Cerebellar cortex (tissue), 1 donor: Measurements from ENCODE around the gene RIOK2.

Experiments used
- DNase-seq: peaks from one replicate; pipeline ENCODE4 v3.0.0-alpha.2; 2015; ENCODE audit warnings: low spot score

The RIOK2 gene

GRCh38 chr5:97167435-97167834 is 15.6 kb downstream of the RIOK2 start:
- no peak for DNase-seq

GRCh38 chr5:97165726-97166125 is 17.3 kb downstream of the RIOK2 start:
- no peak for DNase-seq

- DNase-seq: no peak
Measured at GRCh38 chr5:97164846-97165245, 18.2 kb downstream of the RIOK2 start.

- DNase-seq: no peak
Measured at GRCh38 chr5:97163790-97164285, 19.2 kb downstream of the RIOK2 start.

GRCh38 chr5:97163360-97163764 is 19.7 kb downstream of the RIOK2 start:
- DNase-seq: peak; percentile 48

GRCh38 chr5:97162045-97162444 is 21.0 kb downstream of the RIOK2 start:
- DNase-seq: peak; percentile 91

- DNase-seq: no peak
Measured at GRCh38 chr5:97157689-97158088, 25.4 kb downstream of the RIOK2 start.

GRCh38 chr5:97151370-97151769 is 31.7 kb downstream of the RIOK2 start:
- DNase-seq: no peak

- no peak for DNase-seq
Measured at GRCh38 chr5:97150401-97150800, 32.6 kb downstream of the RIOK2 start.

- DNase-seq: no peak
Measured at GRCh38 chr5:97149709-97150108, 33.3 kb downstream of the RIOK2 start.

- no peak for DNase-seq
Measured at GRCh38 chr5:97148288-97148687, 34.8 kb downstream of the RIOK2 start.

- DNase-seq: no peak
Measured at GRCh38 chr5:97143704-97144103, 39.3 kb downstream of the RIOK2 start.

- peak; percentile 53 for DNase-seq
Measured at GRCh38 chr5:97142521-97143254, 40.4 kb downstream of the RIOK2 start, which contains the start of gene LIX1. Gene LIX1 (minus strand): TSS chr5:97142611. CDS start chr5:97142576, 35 bp downstream.

GRCh38 chr5:97141539-97141938 is 41.5 kb downstream of the RIOK2 start:
- DNase-seq: no peak

- no peak for DNase-seq
Measured at GRCh38 chr5:97141031-97141430, 42.0 kb downstream of the RIOK2 start.

GRCh38 chr5:97140250-97140649 is 42.8 kb downstream of the RIOK2 start:
- DNase-seq: peak; percentile 21

- DNase-seq: no peak
Measured at GRCh38 chr5:97136475-97136874, 46.6 kb downstream of the RIOK2 start.

GRCh38 chr5:97135868-97136267 is 47.2 kb downstream of the RIOK2 start:
- DNase-seq: no peak

- DNase-seq: no peak
Measured at GRCh38 chr5:97134634-97135033, 48.4 kb downstream of the RIOK2 start.

GRCh38 chr5:97133101-97133500 is 49.9 kb downstream of the RIOK2 start:
- no peak for DNase-seq

- DNase-seq: no peak
Measured at GRCh38 chr5:97131921-97132320, 51.1 kb downstream of the RIOK2 start.

- DNase-seq: no peak
Measured at GRCh38 chr5:97131139-97131710, 51.8 kb downstream of the RIOK2 start.

- DNase-seq: no peak
Measured at GRCh38 chr5:97127727-97128126, 55.3 kb downstream of the RIOK2 start.
